Naive thymus-derived CD4-positive, alpha-beta T cell (primary cell): ENCODE results near the gene PRSS27. TPM values are rescaled to one million over a fixed set of nuclear protein-coding genes. Genes with fewer than 3 reads are reported as not detected.
"Not testable (repeated sequence)": the region's sequence is repeated elsewhere in the genome, so short reads cannot be mapped to it uniquely, and the experiment has no call there.

Experiments
- ATAC-seq: fragments of 150-1000 bp; cut with Tn5 transposase; 2 replicates; pipeline ENCODE4 v1.10.0; 2021; ENCODE audit warnings: mild to moderate bottlenecking, moderate library complexity
- CTCF ChIA-PET: fragments of 350-600 bp; sonication (Branson Sonifier 250); formaldehyde crosslinking; loops from one replicate; lab custom pipeline; 2021; ENCODE audit warnings: antibody characterized with exemption; lab: Charles Lee
- POLR2A ChIA-PET: fragments of 350-600 bp; sonication (Branson Sonifier 250); formaldehyde crosslinking; loops from one replicate; lab custom pipeline; 2021; ENCODE audit warnings: antibody characterized with exemption, inconsistent platforms; lab: Charles Lee
- DNase-seq, 9 donors: peaks; one replicate each; pipeline versions ENCODE4 v3.0.0 to v3.0.0-alpha.2; 2020 to 2022; ENCODE audit warnings: mixed read lengths in 1 of 9
- H3K27ac ChIP-seq: one replicate; pipeline ENCODE4 v1.7.0; 2013; ENCODE audit warnings: mild to moderate bottlenecking, low read depth, low read length, moderate library complexity
- H3K27me3 ChIP-seq, 2 donors: one replicate each; pipeline ENCODE4 v1.7.0; 2013; ENCODE audit warnings: low read length in 2 of 2, mild to moderate bottlenecking in 2 of 2, moderate library complexity in 2 of 2; ENCODE audit not compliant: control insufficient read depth in 2 of 2, insufficient read depth in 2 of 2
- H3K36me3 ChIP-seq, 3 experiments: 1 replicate in 2 of 3; 2 replicates in 1 of 3; pipeline ENCODE4 v1.7.0; 2013; ENCODE audit warnings: low read length in 3 of 3, mild to moderate bottlenecking in 3 of 3, moderate library complexity in 1 of 3; ENCODE audit not compliant: insufficient read depth in 3 of 3, control insufficient read depth in 2 of 3
- H3K4me1 ChIP-seq, 2 donors: one replicate each; pipeline ENCODE4 v1.7.0; 2013; ENCODE audit warnings: low read length in 2 of 2, mild to moderate bottlenecking in 2 of 2, moderate library complexity in 1 of 2; ENCODE audit not compliant: control insufficient read depth in 2 of 2, insufficient read depth in 2 of 2
- H3K4me3 ChIP-seq: 2 replicates; pipeline ENCODE4 v1.7.0; 2013; ENCODE audit warnings: mild to moderate bottlenecking, low read length
- H3K9me3 ChIP-seq, 3 experiments: 1 replicate in 2 of 3; 2 replicates in 1 of 3; pipeline ENCODE4 v1.7.0; 2013; ENCODE audit warnings: low read length in 3 of 3; ENCODE audit not compliant: control insufficient read depth in 2 of 3
- H3K27ac Mint-ChIP-seq, 9 donors: one replicate each; pipeline ENCODE4 v1.8.0; 2020 to 2022; ENCODE audit warnings: mixed read lengths in 9 of 9, mild to moderate bottlenecking in 8 of 9, moderate library complexity in 5 of 9, inconsistent platforms in 2 of 9
- H3K27me3 Mint-ChIP-seq, 5 donors: one replicate each; pipeline ENCODE4 v1.8.0; 2021 to 2022; ENCODE audit warnings: mixed read lengths in 5 of 5, mild to moderate bottlenecking in 1 of 5
- H3K36me3 Mint-ChIP-seq, 5 donors: one replicate each; pipeline ENCODE4 v1.8.0; 2020 to 2022; ENCODE audit warnings: mixed read lengths in 5 of 5, mild to moderate bottlenecking in 3 of 5, inconsistent platforms in 1 of 5
- H3K4me1 Mint-ChIP-seq, 7 donors: one replicate each; pipeline ENCODE4 v1.8.0; 2020 to 2022; ENCODE audit warnings: mixed read lengths in 7 of 7, mild to moderate bottlenecking in 3 of 7, inconsistent platforms in 1 of 7
- H3K4me3 Mint-ChIP-seq, 10 donors: one replicate each; pipeline ENCODE4 v1.8.0; 2020 to 2022; ENCODE audit warnings: mild to moderate bottlenecking in 10 of 10, mixed read lengths in 10 of 10, moderate library complexity in 6 of 10, inconsistent platforms in 2 of 10
- H3K9me3 Mint-ChIP-seq, 11 donors: one replicate each; pipeline ENCODE4 v1.8.0; 2020 to 2022; ENCODE audit warnings: mixed read lengths in 11 of 11, mild to moderate bottlenecking in 4 of 11, inconsistent platforms in 1 of 11, moderate library complexity in 1 of 11
- intact Hi-C, 2 donors: fragments of 100-400 bp; cut with micrococcal nuclease; formaldehyde crosslinking; loops; one replicate each; pipeline ENCODE4 v1.15.1; 2023
- polyA plus RNA-seq, 2 donors: library from polyadenylated mRNA; unstranded; fragments of 300-500 nt; fragmentation: Illumina TruSeq; gene quantifications; one replicate each; pipeline ENCODE4 v1.2.3, GENCODE V29; 2021
- total RNA-seq, 6 experiments: library from RNA in 5 of 6; stranded (reverse) in 5 of 6; gene quantifications; 1 replicate in 5 of 6; 2 replicates in 1 of 6; pipeline ENCODE4 v1.2.3 and lab custom pipeline; 2021 to 2026

The PRSS27 gene
- total and polyA plus RNA-seq, 7 experiments from 2014 or later: 0.32 to 1.6 (median 0.72) TPM; not detected in 1

GRCh38 chr16:2666671-2667070 is 53.4 kb downstream of the PRSS27 start:
- H3K27ac Mint-ChIP-seq: peak overlapping the region in 1 of 9 donors; percentile 38
- H3K27me3 Mint-ChIP-seq, H3K9me3 Mint-ChIP-seq, CTCF ChIA-PET, H3K9me3 ChIP-seq, H3K27me3 ChIP-seq, H3K4me3 Mint-ChIP-seq, DNase-seq, H3K4me3 ChIP-seq, ATAC-seq, H3K27ac ChIP-seq, intact Hi-C loops, POLR2A ChIA-PET: not testable (repeated sequence)
- H3K4me1 Mint-ChIP-seq: peaks cover 20 to 37% (median 28%) of the 10 kb centered on the region in 7 donors
- Histone ChIP-seq H3K4me1 (peaks cover under 1 to 14% of the 10 kb centered on the region in 2 donors), H3K36me3 (peaks cover 0 to 14% (median 0%) of the 10 kb centered on the region in 3 experiments)
- peaks cover 5 to 21% (median 9%) of the 10 kb centered on the region in 5 donors for H3K36me3 Mint-ChIP-seq

- peaks cover 13 to 34% (median 24%) of the 10 kb centered on the region in 7 donors for H3K4me1 Mint-ChIP-seq
- no peaks in the 10 kb centered on the region for H3K27me3 Mint-ChIP-seq
- no peak overlapping the region for H3K4me3 Mint-ChIP-seq
- H3K27ac Mint-ChIP-seq: peak overlapping the region in 1 of 9 donors; percentile 94
- ChIA-PET POLR2A (no interaction called here), CTCF (no interaction called here)
- intact Hi-C loops: no loop called here
- Histone ChIP-seq H3K27me3 (no peaks in the 10 kb centered on the region), H3K9me3 (no peaks in the 10 kb centered on the region), H3K4me1 (peaks cover 0 to 14% of the 10 kb centered on the region in 2 donors), H3K36me3 (peaks cover 0 to 14% (median 0%) of the 10 kb centered on the region in 3 experiments), H3K27ac (no peak overlapping the region), H3K4me3 (no peak overlapping the region)
- peaks cover 0 to 2% (median 0%) of the 10 kb centered on the region in 11 donors for H3K9me3 Mint-ChIP-seq
- peaks cover 5 to 24% (median 9%) of the 10 kb centered on the region in 5 donors for H3K36me3 Mint-ChIP-seq
- DNase-seq (no peak), ATAC-seq (no peak)
Measured at GRCh38 chr16:2664574-2664982, 55.4 kb downstream of the PRSS27 start.

GRCh38 chr16:2663553-2664546 is 56.2 kb downstream of the PRSS27 start:
- peaks cover 4 to 20% (median 8%) of the 10 kb centered on the region in 5 donors for H3K36me3 Mint-ChIP-seq
- no peaks in the 10 kb centered on the region for H3K27me3 Mint-ChIP-seq
- H3K27ac Mint-ChIP-seq: peak overlapping the region in 4 of 9 donors; percentile 21 to 94 (median 72)
- ATAC-seq: peak; percentile 92
- peak overlapping the region in 1 of 10 donors; percentile 74 for H3K4me3 Mint-ChIP-seq
- H3K9me3 ChIP-seq: no peaks in the 10 kb centered on the region
- DNase-seq: no peak
- intact Hi-C loops: no loop called here
- H3K36me3 ChIP-seq: peaks cover 0 to 14% (median 0%) of the 10 kb centered on the region in 3 experiments
- H3K27me3 ChIP-seq: no peaks in the 10 kb centered on the region
- peaks cover 0 to 14% of the 10 kb centered on the region in 2 donors for H3K4me1 ChIP-seq
- H3K4me3 ChIP-seq: no peak overlapping the region
- H3K4me1 Mint-ChIP-seq: peaks cover 8 to 31% (median 20%) of the 10 kb centered on the region in 7 donors
- CTCF ChIA-PET: no interaction called here
- POLR2A ChIA-PET: no interaction called here
- peaks cover 0 to 2% (median 0%) of the 10 kb centered on the region in 11 donors for H3K9me3 Mint-ChIP-seq
- no peak overlapping the region for H3K27ac ChIP-seq

Other genes with a start within 250 kb of the PRSS27 start
- gene NTN3, start 248.9 kb downstream of the PRSS27 start, total RNA-seq: not detected
- not detected for gene NTN3, start 248.9 kb downstream of the PRSS27 start, polyA plus RNA-seq
- 10 to 100 TPM in 2 of 5 experiments, 1 to 10 TPM in 3; 5.4 to 13.5 (median 9.2) TPM for gene TBC1D24, start 245.1 kb downstream of the PRSS27 start, total RNA-seq
- 1 to 10 TPM; 1.7 to 2.5 TPM for gene TBC1D24, start 245.1 kb downstream of the PRSS27 start, polyA plus RNA-seq
- gene ATP6V0C, start 206.3 kb downstream of the PRSS27 start, total RNA-seq: 100 to 1,000 TPM in 4 of 5 experiments, 10 to 100 TPM in 1; 98.2 to 303 (median 113) TPM
- gene ATP6V0C, start 206.3 kb downstream of the PRSS27 start, polyA plus RNA-seq: 10 to 100 TPM; 76.5 to 96.9 TPM
- gene AMDHD2, start 199.9 kb downstream of the PRSS27 start, total RNA-seq: 100 to 1,000 TPM in 4 of 5 experiments, 10 to 100 TPM in 1; 60.0 to 258 (median 112) TPM
- 10 to 100 TPM; 15.0 to 22.5 TPM for gene AMDHD2, start 199.9 kb downstream of the PRSS27 start, polyA plus RNA-seq
- 1 to 10 TPM in 3 of 5 experiments, not detected in 2; 1.4 to 3.3 (median 2.8) TPM for gene CEMP1, start 188.8 kb downstream of the PRSS27 start, total RNA-seq
- gene CEMP1, start 188.8 kb downstream of the PRSS27 start, polyA plus RNA-seq: 1 to 10 TPM; 3.7 to 7.3 TPM
- 10 to 100 TPM; 52.2 to 71.5 (median 58.3) TPM for gene PDPK1, start 182.2 kb downstream of the PRSS27 start, total RNA-seq
- 10 to 100 TPM; 30.7 to 43.5 TPM for gene PDPK1, start 182.2 kb downstream of the PRSS27 start, polyA plus RNA-seq
- gene KCTD5, start 37.7 kb downstream of the PRSS27 start, total RNA-seq: 10 to 100 TPM; 21.4 to 37.5 (median 24.6) TPM
- 10 to 100 TPM; 15.7 to 26.2 TPM for gene KCTD5, start 37.7 kb downstream of the PRSS27 start, polyA plus RNA-seq
- gene SRRM2, start 32.4 kb upstream of the PRSS27 start, total RNA-seq: 1,000 to 10,000 TPM in 4 of 5 experiments, 100 to 1,000 TPM in 1; 590 to 1,259 (median 1,020) TPM
- 100 to 1,000 TPM in 1 of 2 donors, 10 to 100 TPM in 1; 52.1 to 119 TPM for gene SRRM2, start 32.4 kb upstream of the PRSS27 start, polyA plus RNA-seq
- 100 to 1,000 TPM in 2 of 5 experiments, 10 to 100 TPM in 3; 65.3 to 242 (median 99.3) TPM for gene ELOB, start 57.1 kb upstream of the PRSS27 start, total RNA-seq
- 100 to 1,000 TPM; 136 to 252 TPM for gene ELOB, start 57.1 kb upstream of the PRSS27 start, polyA plus RNA-seq
- under 1 TPM in 1 of 5 experiments, not detected in 4; 0.19 TPM for gene PRSS33, start 67.3 kb upstream of the PRSS27 start, total RNA-seq
- not detected for gene PRSS33, start 67.3 kb upstream of the PRSS27 start, polyA plus RNA-seq
- not detected for gene PRSS41, start 78.2 kb upstream of the PRSS27 start, total RNA-seq
- not detected for gene PRSS41, start 78.2 kb upstream of the PRSS27 start, polyA plus RNA-seq
- 1 to 10 TPM in 4 of 5 experiments, not detected in 1; 1.1 to 7.9 (median 1.4) TPM for gene PRSS21, start 97.0 kb upstream of the PRSS27 start, total RNA-seq
- 10 to 100 TPM in 1 of 2 donors, 1 to 10 TPM in 1; 1.9 to 11.2 TPM for gene PRSS21, start 97.0 kb upstream of the PRSS27 start, polyA plus RNA-seq
- gene ZG16B, start 110.1 kb upstream of the PRSS27 start, total RNA-seq: 10 to 100 TPM in 1 of 5 experiments, 1 to 10 TPM in 1, not detected in 3; 2.3 to 17.2 TPM
- not detected for gene ZG16B, start 110.1 kb upstream of the PRSS27 start, polyA plus RNA-seq
- gene PRSS22, start 137.9 kb upstream of the PRSS27 start, total RNA-seq: under 1 TPM in 2 of 5 experiments, not detected in 3; 0.59 to 0.72 TPM
- gene PRSS22, start 137.9 kb upstream of the PRSS27 start, polyA plus RNA-seq: not detected
- 10 to 100 TPM; 13.6 to 30.4 (median 24.0) TPM for gene FLYWCH2, start 163.0 kb upstream of the PRSS27 start, total RNA-seq
- gene FLYWCH2, start 163.0 kb upstream of the PRSS27 start, polyA plus RNA-seq: 10 to 100 TPM; 24.8 to 26.8 TPM
- 100 to 1,000 TPM in 2 of 5 experiments, 10 to 100 TPM in 3; 48.6 to 149 (median 87.0) TPM for gene FLYWCH1, start 191.7 kb upstream of the PRSS27 start, total RNA-seq
- gene FLYWCH1, start 191.7 kb upstream of the PRSS27 start, polyA plus RNA-seq: 10 to 100 TPM; 12.4 to 30.0 TPM
- not detected for gene KREMEN2, start 244.1 kb upstream of the PRSS27 start, total RNA-seq
- not detected for gene KREMEN2, start 244.1 kb upstream of the PRSS27 start, polyA plus RNA-seq
- 10 to 100 TPM in 1 of 5 experiments, 1 to 10 TPM in 1, under 1 TPM in 3; 0.40 to 39.4 (median 0.79) TPM for gene PAQR4, start 249.1 kb upstream of the PRSS27 start, total RNA-seq
- gene PAQR4, start 249.1 kb upstream of the PRSS27 start, polyA plus RNA-seq: under 1 TPM in 1 of 2 donors, not detected in 1; 0.54 TPM